ENCODE results near the gene HOXC5. TPM values are rescaled to one million over a fixed set of nuclear protein-coding genes. Genes with fewer than 3 reads are reported as not detected.
A peak's percentile ranks its signal among the peaks of the same experiment; 100 is the strongest.

HOXC5 gene
- total RNA-seq, 3 donors from 2014 or later = not detected

DNA sequence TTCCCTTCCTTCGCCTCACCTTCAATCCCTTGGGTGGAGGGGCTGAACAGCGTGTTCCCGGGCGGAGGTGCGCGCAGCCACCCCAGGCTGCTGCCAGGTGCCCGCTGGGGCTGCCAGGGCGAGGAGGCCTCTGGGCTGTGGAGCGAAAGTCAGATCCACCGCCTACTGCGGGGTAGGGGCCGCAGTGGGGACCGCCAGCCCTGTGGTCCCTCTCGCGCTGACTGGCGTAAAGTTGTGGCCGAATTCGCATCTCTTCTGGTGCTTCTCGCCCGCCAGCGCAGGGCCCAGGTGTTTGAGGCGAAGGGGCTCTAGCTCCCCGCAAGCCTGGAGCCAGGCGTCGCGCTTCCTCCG lies 13.9 kb downstream of the HOXC5 start:
- ATAC-seq = peak in 1 of 2 donors; percentile 25
- no peaks in the 10 kb centered on the region for H3K36me3 Mint-ChIP-seq (ENCODE audit: insufficient read depth)
- no peak for DNase-seq
- no peaks in the 10 kb centered on the region for H3K9me3 Mint-ChIP-seq
- peak overlapping the region; percentile 16 for H3K4me3 Mint-ChIP-seq
- H3K4me1 Mint-ChIP-seq (ENCODE audit: low read depth) = peaks cover 17% of the 10 kb centered on the region
- H3K27me3 Mint-ChIP-seq (ENCODE audit: low read depth) = peaks cover 95% of the 10 kb centered on the region

GRCh38 chr12:54047160-54047963 lies 14.5 kb downstream of the HOXC5 start:
- H3K36me3 Mint-ChIP-seq (ENCODE audit: insufficient read depth) = no peaks in the 10 kb centered on the region
- ATAC-seq = no peak

DNA sequence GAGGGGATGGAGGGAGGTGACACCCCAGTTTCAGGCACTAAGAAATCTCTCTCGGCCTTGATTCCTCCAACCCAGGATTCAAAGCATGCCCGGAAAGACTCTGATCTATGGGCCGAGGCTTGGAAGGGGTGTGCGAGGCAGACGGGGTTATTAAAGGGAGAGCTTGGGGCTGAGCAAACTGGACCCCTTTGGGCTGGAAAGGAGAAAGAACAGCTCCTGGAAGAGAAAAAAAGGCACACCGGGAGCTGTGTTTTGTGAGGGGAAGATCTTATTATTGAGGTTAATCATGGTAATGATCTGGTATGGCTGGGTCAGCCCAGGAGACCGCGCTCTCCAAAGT lies 15.1 kb downstream of the HOXC5 start:
- no peak overlapping the region for H3K4me3 Mint-ChIP-seq
- no peak for DNase-seq
- peaks cover 95% of the 10 kb centered on the region for H3K27me3 Mint-ChIP-seq (ENCODE audit: low read depth)
- H3K36me3 Mint-ChIP-seq (ENCODE audit: insufficient read depth) = no peaks in the 10 kb centered on the region
- no peak for ATAC-seq
- no peaks in the 10 kb centered on the region for H3K9me3 Mint-ChIP-seq
- H3K4me1 Mint-ChIP-seq (ENCODE audit: low read depth) = peaks cover 28% of the 10 kb centered on the region

More at GRCh38 chr12:54047160-54047963, 14.5 kb downstream of the HOXC5 start:
- DNase-seq = no peak
- Mint-ChIP-seq H3K4me3 (peak overlapping the region; percentile 16), H3K9me3 (no peaks in the 10 kb centered on the region), H3K4me1 (ENCODE audit: low read depth) (peaks cover 22% of the 10 kb centered on the region), H3K27me3 (ENCODE audit: low read depth) (peaks cover 95% of the 10 kb centered on the region)

GRCh38 chr12:54048406-54049093 lies 15.7 kb downstream of the HOXC5 start:
- Mint-ChIP-seq H3K27me3 (ENCODE audit: low read depth) (peaks cover 92% of the 10 kb centered on the region), H3K9me3 (no peaks in the 10 kb centered on the region), H3K4me3 (no peak overlapping the region), H3K4me1 (ENCODE audit: low read depth) (peaks cover 33% of the 10 kb centered on the region), H3K36me3 (ENCODE audit: insufficient read depth) (no peaks in the 10 kb centered on the region)
- no peak for ATAC-seq
- no peak for DNase-seq

DNA sequence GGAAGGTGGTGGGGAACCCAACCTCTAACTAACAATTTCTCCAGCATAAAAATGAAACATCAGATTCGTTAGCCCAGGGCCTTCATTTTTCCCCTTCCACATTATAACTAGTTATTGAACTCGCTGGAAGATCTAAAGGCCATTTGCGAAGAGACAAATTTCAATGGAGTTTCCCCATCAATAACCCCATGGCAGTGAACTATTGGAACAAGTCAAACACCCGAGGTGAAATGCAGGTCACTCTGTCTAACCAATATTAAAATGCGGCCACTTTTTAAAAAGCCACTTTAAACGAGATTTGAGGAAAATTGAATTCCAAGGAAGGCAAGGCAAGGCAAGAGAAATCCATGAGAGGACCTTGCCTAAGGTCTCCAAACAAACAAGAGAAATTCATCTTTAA lies 16.3 kb downstream of the HOXC5 start:
- H3K4me1 Mint-ChIP-seq (ENCODE audit: low read depth) = peaks cover 35% of the 10 kb centered on the region
- no peaks in the 10 kb centered on the region for H3K36me3 Mint-ChIP-seq (ENCODE audit: insufficient read depth)
- ATAC-seq = no peak
- no peaks in the 10 kb centered on the region for H3K9me3 Mint-ChIP-seq
- peaks cover 92% of the 10 kb centered on the region for H3K27me3 Mint-ChIP-seq (ENCODE audit: low read depth)
- DNase-seq = no peak
- H3K4me3 Mint-ChIP-seq = no peak overlapping the region

- Mint-ChIP-seq H3K9me3 (no peaks in the 10 kb centered on the region), H3K4me1 (ENCODE audit: low read depth) (peaks cover 38% of the 10 kb centered on the region), H3K36me3 (ENCODE audit: insufficient read depth) (no peaks in the 10 kb centered on the region), H3K4me3 (no peak overlapping the region), H3K27me3 (ENCODE audit: low read depth) (peaks cover 86% of the 10 kb centered on the region)
- DNase-seq = no peak
- no peak for ATAC-seq
Measured at GRCh38 chr12:54050482-54050810, 17.6 kb downstream of the HOXC5 start.

GRCh38 chr12:54051026-54051842 lies 18.4 kb downstream of the HOXC5 start:
- ATAC-seq = no peak
- H3K4me1 Mint-ChIP-seq (ENCODE audit: low read depth) = peaks cover 38% of the 10 kb centered on the region
- H3K27me3 Mint-ChIP-seq (ENCODE audit: low read depth) = peaks cover 83% of the 10 kb centered on the region
- H3K36me3 Mint-ChIP-seq (ENCODE audit: insufficient read depth) = no peaks in the 10 kb centered on the region
- H3K9me3 Mint-ChIP-seq = no peaks in the 10 kb centered on the region
- H3K4me3 Mint-ChIP-seq = no peak overlapping the region
- DNase-seq = no peak

GRCh38 chr12:54051874-54052437 lies 19.1 kb downstream of the HOXC5 start:
- H3K9me3 Mint-ChIP-seq = no peaks in the 10 kb centered on the region
- peaks cover 37% of the 10 kb centered on the region for H3K4me1 Mint-ChIP-seq (ENCODE audit: low read depth)

DNA sequence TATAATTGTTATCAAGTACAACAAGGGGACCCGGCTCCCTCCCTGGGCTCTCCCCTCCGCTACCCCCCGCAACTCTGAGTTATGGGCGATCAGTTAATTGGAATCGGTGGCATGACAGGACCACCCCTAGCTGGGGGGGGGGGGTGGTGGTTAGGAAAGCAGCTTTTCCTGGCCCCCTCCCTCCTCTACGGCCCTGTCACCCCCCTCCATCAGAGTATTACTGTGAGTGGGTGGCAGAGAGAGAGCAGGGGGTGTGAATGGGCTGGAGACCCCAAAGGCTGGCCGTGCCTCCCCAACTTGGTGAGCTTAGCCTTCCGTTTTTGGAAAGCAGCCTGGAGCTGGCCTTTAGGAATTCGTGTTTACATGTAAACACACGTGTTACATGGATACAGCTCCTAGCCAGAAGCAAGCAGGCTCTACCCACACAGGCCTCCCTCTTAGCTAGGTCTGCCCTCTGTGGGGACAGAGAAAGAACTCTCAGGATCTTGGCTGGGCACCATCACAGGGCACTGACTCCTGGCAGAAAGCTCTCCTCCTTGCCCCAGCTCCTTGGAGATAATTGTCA lies 19.7 kb downstream of the HOXC5 start:
- DNase-seq (no peak), ATAC-seq (peak in 1 of 2 donors; percentile 5)
- H3K4me1 Mint-ChIP-seq (ENCODE audit: low read depth) = peaks cover 35% of the 10 kb centered on the region
- peaks cover 77% of the 10 kb centered on the region for H3K27me3 Mint-ChIP-seq (ENCODE audit: low read depth)
- H3K4me3 Mint-ChIP-seq = peak overlapping the region; percentile 68
- no peaks in the 10 kb centered on the region for H3K9me3 Mint-ChIP-seq
- no peaks in the 10 kb centered on the region for H3K36me3 Mint-ChIP-seq (ENCODE audit: insufficient read depth)

More at GRCh38 chr12:54051874-54052437, 19.1 kb downstream of the HOXC5 start:
- DNase-seq (no peak), ATAC-seq (no peak)
- Mint-ChIP-seq H3K27me3 (ENCODE audit: low read depth) (peaks cover 78% of the 10 kb centered on the region), H3K36me3 (ENCODE audit: insufficient read depth) (no peaks in the 10 kb centered on the region), H3K4me3 (no peak overlapping the region)

DNA sequence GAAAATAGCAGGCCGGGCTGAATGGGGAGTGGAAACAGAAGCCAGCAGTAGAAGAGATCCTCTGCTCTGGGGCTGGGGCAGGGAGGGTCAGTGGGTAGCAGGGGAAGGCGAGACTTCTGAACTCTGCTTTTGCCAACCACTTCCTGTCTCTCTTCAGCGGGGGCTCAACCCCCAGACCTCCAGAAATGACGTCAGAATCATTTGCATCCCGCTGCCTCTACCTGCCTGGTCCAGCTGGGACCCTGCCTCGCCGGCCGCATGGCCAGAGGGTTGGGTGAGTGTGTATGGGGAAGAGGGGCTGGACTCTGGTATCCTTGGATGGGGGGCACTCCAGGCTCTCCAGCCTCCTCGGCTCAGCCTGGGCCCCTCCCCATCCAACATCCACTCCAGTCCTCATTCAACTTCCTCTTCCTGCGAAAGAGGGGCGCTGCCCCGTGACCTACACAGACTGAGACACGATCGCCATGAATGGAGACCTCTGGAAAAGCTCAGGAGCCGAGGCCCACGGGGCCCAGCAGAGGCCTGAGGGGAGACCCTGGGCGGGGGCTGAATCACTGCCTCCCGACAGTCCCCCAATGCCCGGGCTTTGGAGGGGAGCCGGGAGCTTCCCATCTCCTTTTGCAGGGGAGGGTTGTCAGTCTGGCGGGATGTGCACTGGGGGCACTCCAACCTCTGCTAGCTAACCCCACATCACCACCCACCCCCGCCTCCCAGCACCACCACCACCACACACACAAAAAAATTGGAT lies 20.3 kb downstream of the HOXC5 start:
- peaks cover 33% of the 10 kb centered on the region for H3K4me1 Mint-ChIP-seq (ENCODE audit: low read depth)
- H3K9me3 Mint-ChIP-seq = no peaks in the 10 kb centered on the region
- no peaks in the 10 kb centered on the region for H3K36me3 Mint-ChIP-seq (ENCODE audit: insufficient read depth)
- DNase-seq (no peak), ATAC-seq (peak; percentile 30 to 52)
- peaks cover 73% of the 10 kb centered on the region for H3K27me3 Mint-ChIP-seq (ENCODE audit: low read depth)
- peak overlapping the region; percentile 68 for H3K4me3 Mint-ChIP-seq

DNA sequence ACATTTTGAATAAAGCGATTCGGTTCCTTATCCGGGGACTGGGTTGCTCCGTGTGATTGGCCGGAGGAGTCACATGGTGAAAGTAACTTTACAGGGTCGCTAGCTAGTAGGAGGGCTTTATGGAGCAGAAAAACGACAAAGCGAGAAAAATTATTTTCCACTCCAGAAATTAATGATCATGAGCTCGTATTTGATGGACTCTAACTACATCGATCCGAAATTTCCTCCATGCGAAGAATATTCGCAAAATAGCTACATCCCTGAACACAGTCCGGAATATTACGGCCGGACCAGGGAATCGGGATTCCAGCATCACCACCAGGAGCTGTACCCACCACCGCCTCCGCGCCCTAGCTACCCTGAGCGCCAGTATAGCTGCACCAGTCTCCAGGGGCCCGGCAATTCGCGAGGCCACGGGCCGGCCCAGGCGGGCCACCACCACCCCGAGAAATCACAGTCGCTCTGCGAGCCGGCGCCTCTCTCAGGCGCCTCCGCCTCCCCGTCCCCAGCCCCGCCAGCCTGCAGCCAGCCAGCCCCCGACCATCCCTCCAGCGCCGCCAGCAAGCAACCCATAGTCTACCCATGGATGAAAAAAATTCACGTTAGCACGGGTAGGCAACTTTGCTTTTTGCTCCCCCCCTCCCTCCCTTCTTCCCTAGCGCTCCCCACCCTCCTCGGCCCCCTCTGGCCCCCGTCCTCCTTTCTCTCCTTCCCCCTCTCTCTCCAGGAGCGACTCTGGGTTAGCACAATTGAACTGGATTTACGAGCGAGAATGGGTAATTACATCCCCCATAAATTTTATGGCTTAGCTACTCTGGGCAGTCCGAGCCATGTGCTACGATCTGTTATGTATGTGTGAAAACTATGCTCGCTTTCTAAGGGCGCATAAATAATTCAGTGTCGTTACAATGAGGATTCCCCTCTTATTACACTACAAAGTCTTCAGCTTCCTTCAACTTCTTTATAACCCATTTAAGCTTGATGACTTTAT lies 21.2 kb downstream of the HOXC5 start, which contains the start of gene HOXC4:
TSS of gene HOXC4 (plus strand) at position 85 of the 991 bp plus-strand sequence. CDS start at position 173, 88 bp downstream.
- Mint-ChIP-seq H3K36me3 (ENCODE audit: insufficient read depth) (no peaks in the 10 kb centered on the region), H3K9me3 (no peaks in the 10 kb centered on the region), H3K27me3 (ENCODE audit: low read depth) (peaks cover 71% of the 10 kb centered on the region), H3K4me1 (ENCODE audit: low read depth) (peaks cover 33% of the 10 kb centered on the region), H3K4me3 (peak within 1 kb of the TSS; percentile 68)
- ATAC-seq = peak; percentile 51 to 64
- DNase-seq = no peak

- no peak for DNase-seq
- ATAC-seq = no peak
- peaks cover 71% of the 10 kb centered on the region for H3K27me3 Mint-ChIP-seq (ENCODE audit: low read depth)
- peak overlapping the region; percentile 25 for H3K4me3 Mint-ChIP-seq
- H3K4me1 Mint-ChIP-seq (ENCODE audit: low read depth) = peaks cover 33% of the 10 kb centered on the region
- H3K36me3 Mint-ChIP-seq (ENCODE audit: insufficient read depth) = no peaks in the 10 kb centered on the region
- H3K9me3 Mint-ChIP-seq = no peaks in the 10 kb centered on the region
Measured at GRCh38 chr12:54054742-54055194, 21.9 kb downstream of the HOXC5 start.

Measured in activated T-cell treated with anti-CD3 and anti-CD28 coated beads, Interleukin-2, amount 50 U/mL, for 4 hours (primary cell).